Stimulated activated CD8-positive, alpha-beta memory T cell treated with anti-CD3 and anti-CD28 coated beads, Interleukin-15, amount 100 ng/mL, for 4 hours (primary cell): ENCODE data around the gene NTSR1.
A peak's percentile ranks its signal among the peaks of the same experiment; 100 is the strongest.

Experiments used
- DNase-seq, 2 donors: peaks; one replicate each; pipeline ENCODE4 v3.0.0-alpha.2; 2020; ENCODE audit warnings: low read depth in 2 of 2

Gene NTSR1

DNA sequence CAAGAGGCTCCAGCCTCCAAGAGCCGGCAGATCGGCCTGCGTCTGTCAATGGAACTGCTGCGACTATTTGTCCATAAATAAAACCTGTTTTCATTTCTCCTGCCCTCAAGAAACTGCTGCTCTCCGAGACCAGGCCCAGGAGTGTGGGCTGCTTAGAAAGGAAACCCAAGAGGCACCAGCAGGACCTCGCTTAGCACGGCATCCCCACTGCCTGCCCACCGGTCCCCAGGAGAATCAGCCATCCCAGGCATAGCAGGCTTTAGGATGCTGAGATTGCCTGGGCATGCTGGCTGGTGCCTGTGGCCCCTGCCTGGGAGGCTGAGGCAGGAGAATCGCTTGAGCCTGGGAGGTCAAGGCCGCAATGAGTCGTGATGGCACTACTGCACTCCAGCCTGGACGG lies 17.6 kb downstream of the NTSR1 start:
- no peak for DNase-seq

DNA sequence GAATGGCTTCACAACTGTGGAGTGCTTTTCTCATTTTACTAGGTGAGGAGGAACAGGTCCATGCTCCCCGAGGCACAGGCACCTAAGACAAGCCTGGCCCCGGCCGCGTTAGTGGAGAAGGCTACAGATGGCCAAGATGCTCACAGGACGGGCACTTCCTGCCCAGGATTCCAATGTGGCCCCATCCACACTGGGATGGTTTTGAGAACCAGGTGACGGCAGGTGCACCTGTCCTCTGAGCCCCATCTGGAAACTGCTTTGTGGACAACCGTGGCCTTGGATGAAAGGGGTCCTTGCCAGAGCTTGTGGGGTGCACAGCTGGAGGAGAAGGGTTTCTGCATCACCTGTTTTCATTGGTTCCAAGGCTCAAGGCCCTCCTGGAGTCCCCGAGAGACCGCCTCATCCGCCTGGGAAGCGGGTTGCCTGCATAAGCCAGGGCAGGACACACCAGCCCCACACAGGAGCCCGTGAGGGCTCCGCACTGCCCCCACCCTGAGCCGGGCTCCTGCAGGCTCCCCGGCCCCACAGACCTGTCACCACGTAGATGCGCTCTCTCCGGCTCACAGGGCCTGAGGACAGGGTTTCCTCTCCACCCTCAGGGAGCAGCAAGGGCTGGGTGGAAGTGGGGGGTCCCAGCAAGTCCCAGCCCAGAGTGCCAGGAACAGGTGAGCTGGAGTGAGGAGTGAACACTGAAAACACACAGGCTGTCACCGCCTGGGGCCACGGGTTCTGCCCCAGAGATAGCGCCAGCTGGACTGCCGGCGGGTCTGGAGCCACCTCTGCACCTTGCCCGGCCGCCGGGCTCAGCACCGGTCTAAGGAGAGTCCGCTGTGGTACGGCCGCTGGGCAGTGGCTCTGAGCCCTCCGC lies 18.3 kb downstream of the NTSR1 start:
- DNase-seq: no peak

DNA sequence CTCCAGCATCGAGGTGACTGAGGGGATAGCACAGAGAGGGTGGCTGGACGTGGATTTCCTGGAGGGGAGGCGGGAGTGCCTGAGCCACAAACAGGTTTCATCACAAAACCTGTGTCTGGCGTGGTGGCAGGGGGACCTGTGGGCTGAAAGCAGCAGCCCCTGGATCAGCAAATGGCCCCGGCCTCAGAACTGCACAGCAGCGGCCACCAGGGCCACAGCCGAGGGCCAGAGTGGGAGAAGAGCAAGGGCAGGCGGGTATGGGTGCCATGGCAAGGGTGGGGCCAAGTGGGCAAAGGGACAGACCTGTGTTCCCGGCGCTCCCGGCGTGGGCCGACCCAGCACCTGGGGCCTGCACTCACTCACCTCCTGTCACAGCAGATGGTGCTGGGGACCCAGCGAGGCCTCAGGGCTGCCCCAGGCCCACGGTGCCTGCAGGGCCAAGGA lies 19.0 kb downstream of the NTSR1 start:
- no peak for DNase-seq

DNA sequence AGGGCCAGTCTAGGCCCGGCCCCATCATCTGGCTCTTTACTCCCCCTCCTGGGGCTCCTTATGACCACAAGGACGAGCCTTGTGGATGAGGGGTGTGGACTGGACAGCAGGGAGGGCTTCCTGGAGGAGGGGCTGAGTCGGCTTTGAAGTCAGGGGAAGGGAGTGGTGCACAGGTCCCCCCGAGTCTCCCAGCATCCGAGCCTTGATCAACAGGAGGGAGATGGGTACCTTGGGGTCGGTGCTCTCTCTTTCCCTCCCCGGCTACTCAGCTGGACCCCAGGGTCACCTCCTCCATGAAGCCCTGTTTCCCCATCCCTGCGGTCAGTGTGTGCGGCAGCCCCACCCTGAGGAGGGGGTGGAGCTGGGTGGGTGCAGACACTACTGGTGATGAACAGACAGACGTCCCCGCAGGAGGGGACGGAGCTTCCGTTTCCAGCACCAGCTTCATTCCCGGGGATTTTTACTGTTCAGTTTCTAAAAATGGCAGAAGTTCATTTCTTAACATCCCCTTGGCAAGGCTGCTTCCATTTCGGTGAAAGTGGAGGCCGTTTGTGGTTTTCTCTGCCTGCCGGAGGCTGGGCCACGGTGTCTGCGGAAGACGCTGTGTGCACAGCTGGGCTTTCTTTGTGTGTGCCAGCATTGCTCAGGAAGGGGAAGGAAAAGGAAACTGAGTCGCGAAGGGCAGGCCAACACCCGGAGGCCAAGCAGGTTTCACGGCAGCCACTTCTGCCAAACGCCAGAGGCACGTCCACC lies 19.6 kb downstream of the NTSR1 start:
- DNase-seq: no peak

DNA sequence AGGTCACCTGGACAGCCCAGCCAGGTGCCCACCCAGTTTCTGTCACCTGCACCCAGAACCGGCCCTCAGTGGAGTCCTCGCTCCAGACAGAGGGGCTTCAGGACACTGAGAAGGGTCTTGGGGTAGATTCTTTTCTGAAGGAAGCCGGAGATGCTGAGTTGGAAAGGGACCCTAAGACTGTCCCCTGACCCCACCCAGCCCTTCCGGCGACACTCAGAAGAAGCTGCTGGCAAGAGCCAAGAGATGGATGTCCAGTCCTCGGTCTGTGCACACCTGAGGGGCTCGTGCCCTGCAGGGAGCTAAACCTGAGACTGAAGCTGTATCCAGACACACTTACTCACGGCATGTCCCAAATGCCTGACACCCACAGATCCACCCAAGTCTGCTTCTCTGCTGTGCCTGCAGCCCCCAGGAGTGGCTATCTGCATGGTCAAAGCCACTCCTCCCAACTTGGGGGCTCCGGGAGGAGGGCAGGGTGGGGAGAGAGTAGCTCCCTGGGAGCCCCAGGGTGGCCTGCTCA lies 20.2 kb downstream of the NTSR1 start:
- no peak for DNase-seq

DNA sequence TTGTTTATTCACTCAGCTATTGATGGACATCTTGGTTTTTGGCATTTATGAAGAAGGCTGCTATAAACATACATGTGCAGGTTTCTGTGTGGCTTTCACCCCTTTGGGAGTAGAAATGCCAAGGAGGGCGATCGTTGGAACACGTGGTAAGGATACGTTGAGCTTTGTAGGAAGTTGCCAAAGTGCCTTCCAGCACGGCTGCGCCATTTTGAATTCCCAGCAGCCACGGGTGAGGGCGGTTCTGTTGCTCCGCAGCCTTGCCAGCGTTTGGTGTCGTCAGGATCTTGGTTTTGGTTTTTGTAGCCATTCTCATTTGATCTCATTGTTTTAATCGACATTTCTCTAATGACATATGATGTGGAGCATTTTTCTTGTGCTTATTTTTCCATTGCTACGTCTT lies 21.8 kb downstream of the NTSR1 start:
- no peak for DNase-seq

DNA sequence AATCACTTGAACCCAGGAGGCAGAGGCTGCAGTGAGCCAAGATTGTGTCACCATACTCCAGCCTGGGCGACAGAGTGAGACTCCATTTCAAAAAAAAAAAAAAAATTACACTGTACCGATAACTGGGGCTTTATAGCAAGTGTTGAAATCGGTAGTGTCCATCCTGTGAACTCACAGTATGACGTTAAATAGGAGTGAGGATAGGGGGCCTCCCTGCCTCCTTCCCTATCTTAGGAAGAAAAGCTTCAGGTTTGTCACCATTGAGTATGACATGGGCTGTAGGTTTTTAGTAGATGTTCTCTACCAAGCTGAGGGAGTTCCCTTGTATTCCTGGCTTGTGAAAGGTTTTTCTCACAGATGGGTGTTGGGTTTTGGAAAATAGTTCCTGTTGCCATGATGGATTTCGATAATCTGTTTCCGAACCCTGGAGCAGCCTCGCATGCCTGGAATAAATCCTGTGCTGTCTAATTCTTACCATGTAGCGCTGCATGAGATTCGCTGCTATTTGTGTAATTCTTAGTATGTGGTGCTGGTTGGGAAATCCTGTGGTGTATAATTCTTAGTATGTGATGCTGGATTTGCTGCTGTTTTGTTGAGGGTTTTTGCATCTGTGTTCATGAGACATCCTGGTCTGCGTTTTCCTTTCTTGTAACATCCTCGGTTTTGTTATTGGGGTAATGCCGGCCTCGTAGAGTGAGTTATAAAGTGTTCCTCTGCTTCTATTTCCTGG lies 23.6 kb downstream of the NTSR1 start:
- DNase-seq: no peak

DNA sequence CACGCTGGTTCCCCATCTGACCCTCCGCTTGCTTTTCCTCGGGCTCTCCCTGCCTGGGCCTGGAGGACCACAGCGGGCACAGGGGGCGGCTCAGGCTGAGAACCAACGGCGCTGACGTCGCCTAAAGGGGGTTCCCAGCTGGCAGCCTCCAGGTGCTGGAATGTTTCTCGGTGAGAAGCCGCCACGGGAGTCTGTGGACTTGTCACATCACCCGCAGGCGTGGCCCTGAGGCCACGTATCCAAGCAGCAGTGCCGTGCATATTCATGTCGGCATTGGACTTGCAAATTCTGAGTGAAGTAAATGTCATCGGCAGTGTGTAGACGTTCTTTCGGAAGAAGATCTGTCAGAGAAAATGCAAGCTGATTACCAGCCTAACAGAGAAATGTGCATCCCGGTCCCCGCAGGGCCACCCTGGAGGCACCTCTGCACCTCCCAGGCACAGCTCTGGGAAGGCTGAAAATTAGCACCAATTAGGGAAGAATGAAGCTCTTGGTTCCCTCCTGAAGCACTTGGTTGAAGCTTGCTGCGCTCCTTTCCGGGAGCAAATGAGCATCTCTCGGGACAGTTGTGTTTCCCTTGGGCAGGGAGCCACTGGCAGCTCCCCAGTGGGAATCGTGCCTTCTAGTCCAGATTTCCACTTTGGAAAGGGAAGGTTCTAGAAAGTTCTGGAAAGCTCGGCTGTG lies 24.3 kb downstream of the NTSR1 start:
- DNase-seq: no peak

DNA sequence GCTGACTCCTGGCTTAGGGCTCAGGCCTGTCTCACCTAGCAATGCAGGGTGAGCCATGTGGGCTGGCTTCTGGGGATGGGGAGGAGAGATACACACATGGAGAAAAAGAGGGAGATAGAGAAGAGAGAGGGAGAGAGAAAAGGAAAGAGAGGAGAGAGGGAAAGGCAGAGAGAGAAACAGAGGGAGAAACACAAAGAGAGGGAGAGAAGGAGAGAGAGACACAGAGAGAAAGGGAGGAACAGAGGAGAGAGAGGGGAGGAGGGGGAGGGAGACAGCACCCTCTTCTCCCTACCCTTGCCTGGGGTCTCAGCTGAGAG lies 24.8 kb downstream of the NTSR1 start:
- DNase-seq: no peak

DNA sequence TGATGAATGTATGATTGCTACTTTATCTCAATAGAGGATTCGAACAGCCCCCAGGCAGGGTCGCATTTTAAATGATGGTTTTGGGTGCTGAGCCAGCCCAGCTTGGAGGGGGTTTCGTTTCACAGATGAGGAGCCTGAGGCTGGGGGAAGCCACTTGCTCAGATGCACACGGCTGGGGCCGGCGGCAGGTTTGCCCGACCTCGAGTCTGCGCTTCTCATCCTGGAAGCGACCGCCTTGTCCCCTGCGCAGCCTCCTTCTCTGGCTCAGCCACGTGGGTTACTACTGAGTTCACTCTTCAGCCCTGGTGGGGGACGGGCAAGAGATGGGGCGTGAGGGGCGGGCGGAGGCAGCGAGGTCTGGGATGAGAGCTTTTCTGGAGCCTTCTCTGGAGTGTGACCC lies 25.3 kb downstream of the NTSR1 start:
- no peak for DNase-seq

DNA sequence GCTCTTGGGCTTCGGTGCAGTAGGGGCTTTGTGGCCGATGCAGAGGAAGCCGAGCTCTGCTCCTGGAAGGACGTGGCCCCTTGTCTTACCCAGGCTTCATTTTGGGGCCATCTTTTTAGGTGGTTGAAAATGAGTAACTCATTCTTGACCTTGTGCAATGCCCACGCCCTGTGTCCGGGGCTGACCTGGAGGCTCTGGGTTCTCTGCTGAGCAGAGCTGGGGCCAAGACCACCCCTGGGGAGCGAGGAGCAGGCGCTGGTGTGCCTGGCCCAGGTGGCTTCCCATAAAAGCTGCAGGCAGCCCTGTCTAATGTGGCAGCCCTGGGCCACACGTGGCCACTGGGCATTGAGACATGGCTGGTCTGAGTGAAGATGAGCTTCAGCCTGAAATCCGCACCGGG lies 25.7 kb downstream of the NTSR1 start:
- no peak for DNase-seq

DNA sequence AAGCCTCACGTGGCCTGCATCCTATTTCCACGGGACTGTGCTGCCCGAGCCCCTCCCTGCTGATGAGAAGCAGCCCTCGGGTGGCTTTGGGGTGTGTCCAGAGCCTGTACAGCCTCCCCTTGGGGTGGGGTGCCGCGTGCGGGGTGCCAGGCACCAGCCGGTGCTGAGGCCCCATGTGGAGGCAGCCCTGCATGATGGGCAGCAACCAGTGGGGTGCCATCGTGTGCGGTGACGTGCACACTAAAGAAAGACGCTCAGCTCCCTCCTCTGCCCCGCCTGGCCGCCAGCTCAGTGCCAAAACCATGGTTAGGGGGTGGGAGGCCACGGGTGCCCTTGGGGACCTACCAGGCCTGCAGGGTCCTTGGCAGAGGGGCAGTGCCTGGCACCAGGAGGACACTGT lies 26.2 kb downstream of the NTSR1 start:
- DNase-seq: no peak

DNA sequence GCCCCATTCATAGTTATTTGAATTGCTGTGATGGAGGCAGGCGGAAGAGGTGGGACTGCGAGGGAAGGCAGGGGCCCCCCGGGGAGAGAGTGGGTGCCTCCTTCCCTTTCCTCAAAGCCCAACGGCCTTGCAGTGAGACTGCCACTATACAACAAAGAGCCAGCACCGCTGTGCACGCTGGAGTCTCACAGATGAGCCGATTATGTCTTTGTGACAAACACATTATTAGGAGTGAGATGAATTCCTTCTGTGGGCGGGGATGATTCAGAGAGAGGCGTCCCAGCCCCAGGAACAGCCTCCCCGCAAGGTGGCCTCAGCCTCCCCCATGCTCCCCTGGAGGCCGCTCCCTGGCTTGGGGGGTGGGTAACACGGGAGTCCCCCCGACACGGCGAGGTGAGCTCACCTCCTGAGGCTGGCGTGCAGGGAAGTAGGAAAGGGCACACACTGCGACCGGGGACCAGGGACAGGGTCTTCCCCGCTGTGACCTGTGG lies 26.7 kb downstream of the NTSR1 start:
- peak in 1 of 2 donors; percentile 18 for DNase-seq

DNA sequence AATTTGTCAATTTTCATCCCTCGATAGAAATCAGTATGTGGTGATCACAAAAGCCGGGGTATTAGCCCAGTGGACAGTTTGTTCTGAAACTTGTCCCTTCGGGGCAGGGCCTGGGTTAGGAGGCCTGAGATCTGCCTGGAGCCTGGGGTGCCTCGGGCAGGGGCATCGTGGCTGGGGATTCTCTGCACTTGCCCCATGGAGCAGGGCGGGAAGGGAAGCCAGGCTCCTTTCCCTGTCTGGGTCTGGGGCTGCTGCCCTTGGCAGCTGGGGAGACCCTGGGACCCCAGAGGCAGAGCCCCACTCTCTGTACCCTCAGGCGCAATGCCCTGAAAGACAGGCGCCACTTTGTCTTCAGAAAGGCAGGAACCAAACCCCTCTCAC lies 27.4 kb downstream of the NTSR1 start:
- no peak for DNase-seq

DNA sequence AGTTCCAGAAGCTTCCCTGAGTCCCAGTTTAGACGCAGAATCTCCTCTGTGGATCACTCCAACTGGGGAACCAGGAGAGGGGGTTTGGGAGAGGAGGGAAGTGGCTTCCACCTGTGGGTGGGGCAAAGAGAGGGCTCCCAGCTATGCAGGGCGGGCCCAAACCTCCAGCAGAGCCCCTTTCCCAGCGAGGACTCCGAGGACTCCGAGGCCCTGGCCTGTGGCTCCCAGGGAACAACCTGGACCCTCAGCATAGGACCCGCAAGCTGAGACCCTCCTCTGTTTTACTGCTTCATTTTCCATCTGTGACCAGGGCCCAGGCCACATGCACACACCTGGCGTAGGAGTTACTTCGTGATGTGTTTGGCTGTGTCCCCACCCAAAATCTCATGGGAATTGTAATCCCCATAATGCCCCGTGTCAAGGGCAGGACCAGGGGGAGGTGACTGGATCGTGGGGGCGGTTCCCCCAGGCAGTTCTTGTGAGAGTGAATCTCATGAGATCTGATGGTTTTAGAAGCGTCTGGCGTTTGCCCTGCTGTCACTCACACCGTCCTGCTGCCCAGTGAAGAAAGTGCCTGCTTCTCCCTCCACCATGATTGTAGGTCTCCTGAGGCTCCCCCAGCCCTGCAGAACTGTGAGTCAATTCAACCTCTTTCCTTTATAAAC lies 27.9 kb downstream of the NTSR1 start:
- no peak for DNase-seq

DNA sequence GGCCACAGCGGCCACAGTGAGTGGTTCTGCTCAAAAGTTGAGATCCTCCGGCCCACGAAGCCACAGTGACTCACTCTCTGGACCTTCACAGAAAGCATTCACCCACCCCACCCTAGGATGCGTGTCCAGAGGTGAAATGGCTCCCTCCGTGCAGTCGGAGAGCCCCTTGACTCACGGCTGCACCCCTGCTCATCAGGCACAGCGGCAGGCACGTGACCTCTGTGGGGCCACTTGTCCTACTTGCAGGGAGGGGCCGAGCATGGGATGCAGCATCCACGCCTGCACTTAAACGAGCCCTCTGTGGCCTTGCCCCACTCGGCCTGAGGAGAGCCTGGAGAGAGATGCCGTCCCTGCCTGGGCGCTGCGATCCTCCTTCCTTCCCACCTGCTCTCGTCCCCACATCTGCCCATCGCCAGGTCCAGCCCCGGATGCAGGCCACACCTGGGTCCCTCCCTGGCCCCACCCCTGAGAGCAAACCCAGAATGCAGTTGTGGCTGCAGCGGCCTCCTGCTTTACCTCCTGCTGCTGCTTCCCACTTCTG lies 28.7 kb downstream of the NTSR1 start:
- DNase-seq: no peak

DNA sequence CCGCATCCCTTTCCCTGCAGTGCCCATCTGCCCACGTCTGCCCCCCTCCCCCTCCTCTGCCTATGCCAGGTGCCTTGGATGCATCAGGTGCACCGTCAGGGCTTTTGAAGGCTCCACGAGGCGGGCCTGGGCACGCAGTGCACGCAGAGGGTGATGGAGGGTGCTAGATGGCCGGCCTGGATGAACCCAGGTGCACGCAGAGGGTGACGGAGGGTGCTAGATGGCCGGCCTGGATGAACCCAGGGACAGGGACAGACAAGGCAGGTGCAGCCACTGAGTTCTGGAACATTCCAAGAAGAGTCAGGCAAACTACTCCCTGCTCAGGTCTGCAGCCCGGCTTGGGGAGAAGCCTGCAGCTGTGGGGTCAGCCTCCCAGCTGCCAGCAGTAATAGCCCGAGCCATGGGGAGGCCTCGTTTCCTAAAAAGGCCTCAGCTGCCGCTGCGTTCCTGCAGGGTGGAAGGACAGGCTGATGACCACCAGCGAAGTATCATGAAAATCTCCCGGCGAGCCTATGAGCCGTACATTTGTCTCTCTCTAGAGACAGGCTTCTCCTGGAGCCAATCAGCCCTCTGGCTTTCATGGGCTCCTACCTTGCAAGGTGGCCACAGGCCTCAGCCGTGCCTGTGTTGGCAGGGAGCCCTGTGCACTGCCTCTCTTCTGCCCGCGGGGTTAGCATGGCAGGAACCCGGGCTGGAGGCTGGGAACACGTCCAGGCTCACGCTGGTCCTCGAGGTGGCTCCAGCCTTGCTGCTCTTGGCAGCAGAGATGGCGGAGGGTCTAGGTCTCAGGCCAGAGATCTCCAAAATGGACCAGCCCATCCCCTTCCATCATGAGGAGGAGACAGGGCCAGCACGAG lies 29.6 kb downstream of the NTSR1 start:
- DNase-seq: no peak

DNA sequence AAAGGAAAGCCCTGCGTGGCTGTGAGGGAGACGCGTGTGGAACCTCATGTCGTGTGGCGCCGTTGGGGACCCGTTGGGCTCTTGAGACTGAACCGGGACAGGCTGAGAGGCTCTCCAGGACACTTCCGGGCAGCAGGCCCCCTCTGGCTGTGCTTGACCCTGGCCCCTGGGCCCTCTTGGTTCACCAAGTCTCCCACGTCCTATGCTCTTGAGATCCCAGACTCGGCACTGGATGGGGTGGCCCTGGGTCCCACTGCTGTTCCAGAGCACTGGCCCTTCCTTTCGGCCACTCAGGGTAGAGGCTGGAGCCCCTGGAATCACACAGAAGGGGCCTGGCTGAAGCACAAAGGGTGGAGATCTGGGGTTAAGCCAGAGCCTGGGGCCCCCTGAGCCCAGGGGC lies 30.4 kb downstream of the NTSR1 start:
- no peak for DNase-seq

DNA sequence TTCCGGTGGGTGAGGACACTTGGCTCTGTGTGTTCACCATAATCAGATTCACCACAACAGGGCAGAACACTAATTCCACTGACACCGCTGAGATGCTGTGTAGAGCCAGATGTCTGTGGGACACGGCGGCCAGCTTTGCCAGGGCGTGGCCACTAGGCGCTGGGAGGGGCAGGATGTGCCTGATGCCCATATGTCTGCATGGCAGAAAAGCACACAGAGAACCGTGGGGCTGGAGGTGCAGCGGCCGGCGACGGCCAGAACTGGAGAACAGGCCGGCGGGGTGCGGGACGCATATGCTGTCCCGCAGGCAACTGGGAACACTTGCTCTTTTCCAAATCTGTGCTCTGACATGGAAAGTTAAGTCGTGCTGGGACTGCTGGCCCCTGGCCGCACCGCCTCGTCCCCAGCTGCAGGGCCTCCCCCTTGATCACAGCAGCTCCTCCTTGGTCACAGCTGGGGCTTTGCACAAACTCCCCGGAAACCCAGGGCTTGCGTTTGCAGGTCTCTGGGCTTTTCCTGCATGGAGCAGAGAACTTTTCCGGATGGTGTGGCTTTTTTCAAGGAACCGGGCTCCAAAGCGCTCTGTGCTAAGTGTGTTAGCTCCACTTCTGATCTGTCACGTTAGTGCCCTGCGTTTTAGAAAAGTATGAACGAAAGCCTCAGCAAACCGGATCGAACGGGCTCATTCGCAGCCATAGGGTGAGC lies 31.1 kb downstream of the NTSR1 start:
- no peak for DNase-seq
